GM12801 (cell line): ENCODE data around the gene CAPZB.

ENCODE experiments used
- TF ChIP-seq, protein P1 (sequence below): IDR thresholded peaks from one replicate; pipeline ENCODE4 v1.5.1; 2011; ENCODE audit warnings: control low read depth; ENCODE audit not compliant: insufficient read length; ENCODE audit errors: extremely low read depth

CAPZB gene

DNA sequence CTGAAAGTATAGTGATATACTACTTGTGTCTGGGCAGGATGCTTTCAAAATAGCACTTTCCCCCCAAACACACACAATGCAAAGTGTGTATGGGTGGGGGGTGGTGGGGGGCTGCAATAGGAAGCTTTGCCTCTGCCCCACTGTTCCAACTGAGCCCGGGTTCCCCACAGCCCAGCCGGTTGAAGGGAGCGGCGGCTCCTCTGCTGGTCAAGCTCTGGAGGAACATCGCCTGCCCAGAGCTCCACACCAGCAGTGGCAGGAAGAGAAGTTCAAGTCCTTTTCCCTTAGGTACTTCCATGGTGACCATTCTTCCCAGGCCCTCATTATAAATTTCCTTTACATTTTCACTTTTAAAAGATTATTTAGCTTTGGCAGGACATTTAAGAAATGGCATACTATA, 74.9 kb downstream of the CAPZB start:
- TF ChIP-seq, protein P1, sequence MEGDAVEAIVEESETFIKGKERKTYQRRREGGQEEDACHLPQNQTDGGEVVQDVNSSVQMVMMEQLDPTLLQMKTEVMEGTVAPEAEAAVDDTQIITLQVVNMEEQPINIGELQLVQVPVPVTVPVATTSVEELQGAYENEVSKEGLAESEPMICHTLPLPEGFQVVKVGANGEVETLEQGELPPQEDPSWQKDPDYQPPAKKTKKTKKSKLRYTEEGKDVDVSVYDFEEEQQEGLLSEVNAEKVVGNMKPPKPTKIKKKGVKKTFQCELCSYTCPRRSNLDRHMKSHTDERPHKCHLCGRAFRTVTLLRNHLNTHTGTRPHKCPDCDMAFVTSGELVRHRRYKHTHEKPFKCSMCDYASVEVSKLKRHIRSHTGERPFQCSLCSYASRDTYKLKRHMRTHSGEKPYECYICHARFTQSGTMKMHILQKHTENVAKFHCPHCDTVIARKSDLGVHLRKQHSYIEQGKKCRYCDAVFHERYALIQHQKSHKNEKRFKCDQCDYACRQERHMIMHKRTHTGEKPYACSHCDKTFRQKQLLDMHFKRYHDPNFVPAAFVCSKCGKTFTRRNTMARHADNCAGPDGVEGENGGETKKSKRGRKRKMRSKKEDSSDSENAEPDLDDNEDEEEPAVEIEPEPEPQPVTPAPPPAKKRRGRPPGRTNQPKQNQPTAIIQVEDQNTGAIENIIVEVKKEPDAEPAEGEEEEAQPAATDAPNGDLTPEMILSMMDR = no peak

DNA sequence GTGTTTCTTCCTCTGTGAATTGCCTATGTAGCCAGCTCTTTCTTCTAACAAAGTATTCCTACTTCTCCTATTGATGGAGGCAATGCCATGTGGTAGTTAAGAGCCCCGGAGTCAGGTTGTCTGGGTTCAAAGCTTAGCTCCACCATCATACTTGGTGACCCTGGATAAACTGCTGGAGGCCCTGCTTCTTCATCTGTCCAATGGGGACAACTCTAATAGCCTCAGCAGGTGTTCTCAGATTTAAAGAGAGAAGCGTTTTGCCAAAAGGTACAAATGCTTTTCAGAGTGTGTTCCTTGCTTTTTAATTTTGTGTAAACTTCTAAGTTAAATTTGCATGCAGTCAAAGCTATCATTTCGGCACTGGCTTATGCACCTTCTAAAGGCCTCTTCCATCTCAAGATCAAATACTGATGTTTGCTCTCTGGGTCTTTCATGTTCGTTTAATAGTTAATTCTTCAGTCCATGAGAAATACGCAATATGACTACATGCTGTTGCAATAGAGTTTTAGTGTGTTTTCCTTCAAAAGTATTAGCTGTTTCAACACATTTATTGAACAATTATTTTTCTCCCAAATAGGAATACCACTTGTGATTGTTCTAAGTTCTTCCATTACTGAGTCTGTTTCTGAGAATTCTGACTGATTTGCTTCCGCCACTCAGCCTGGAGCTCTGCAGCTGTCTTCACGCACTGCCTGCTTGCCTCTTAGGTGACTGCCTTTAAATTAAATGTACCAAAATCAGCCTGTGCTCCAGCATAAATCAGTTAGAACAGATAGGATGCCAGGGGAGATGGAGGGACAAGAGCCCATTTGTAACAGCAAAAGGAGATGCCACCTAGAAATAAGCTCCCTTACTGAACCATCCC, 75.6 kb downstream of the CAPZB start:
- TF ChIP-seq, protein P1 = no peak

DNA sequence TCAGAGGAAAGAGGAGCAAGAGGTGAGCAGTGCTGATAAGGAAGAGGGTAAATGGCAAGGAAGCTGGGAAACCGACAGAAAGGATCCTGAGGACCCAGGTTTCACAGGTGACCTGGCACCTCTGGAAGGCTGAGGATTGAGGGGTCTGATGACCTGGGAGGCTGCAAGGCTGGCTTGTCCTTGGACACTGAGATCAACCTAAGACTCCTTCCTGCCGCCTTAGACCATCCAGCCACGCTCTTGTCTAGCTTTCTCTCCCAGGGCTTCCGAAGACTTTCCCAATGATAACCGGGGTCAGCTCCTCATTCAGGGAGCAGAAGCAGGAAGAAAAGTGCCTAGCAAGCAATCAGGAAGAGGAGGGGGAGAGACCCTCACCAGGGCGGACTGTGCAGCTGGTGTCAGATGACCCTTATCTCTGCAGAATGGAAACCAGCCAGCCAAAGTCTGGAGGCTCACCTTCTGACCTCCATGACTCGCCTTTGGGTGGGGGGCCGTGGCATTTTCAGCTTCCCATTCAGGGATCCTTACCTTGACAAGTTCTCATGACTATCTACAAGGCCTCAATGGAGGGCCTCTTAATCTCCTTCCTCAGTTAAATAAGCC, 77.7 kb downstream of the CAPZB start:
- TF ChIP-seq, protein P1 = no peak

DNA sequence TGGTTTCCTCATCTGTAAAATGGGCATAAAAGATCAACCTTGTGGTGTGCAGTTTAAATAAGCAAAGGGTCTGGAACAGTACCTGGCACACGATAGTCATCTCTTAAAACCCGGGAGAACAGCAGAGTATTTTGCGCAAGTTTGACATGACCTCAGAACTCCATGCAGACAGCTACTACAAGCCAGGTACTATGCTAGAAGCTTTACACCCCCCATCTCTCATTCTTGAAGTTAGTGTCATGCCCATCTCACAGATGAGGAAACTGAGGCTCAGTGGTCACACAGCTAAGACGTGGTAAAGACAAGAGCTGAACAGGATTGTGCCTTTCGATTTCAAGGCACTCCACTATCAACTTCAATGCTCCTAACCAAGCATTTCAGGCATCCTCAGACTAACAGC, 78.7 kb downstream of the CAPZB start:
- TF ChIP-seq, protein P1 = no peak

DNA sequence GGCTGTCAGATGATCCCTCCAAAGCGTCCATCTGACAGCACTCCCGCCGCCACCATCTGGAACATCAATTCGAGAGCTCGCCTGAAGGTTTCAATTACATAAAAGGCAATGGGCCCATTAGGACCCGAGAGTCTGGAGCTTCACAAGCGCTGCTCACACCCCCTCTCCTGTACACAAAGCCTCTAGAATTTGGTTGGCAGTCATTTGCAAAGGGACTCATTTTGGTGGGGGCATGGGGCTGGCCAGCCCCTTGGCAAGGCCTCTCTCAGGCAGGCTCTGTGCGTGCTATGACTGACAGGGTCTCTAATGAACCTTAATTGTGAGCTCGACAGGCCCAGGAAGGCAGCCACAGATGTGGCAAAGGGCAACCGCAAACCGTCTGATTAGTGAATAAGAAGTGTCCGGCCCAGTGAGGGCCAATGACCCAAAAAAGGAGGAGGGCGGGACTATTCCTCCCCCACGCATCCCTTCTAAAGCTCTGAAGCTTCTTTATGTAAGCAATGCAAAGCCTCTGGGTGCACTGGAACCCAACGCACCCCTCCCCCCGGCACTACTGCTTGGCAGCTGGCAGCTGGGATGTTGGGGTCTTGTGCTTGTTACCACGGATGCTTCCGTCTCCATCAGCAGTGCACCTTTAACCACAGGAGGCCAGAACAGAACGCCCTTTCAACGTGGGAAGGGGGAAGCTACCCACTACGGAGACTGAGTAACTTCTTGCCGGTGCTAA, 79.4 kb downstream of the CAPZB start:
- TF ChIP-seq, protein P1 = no peak

DNA sequence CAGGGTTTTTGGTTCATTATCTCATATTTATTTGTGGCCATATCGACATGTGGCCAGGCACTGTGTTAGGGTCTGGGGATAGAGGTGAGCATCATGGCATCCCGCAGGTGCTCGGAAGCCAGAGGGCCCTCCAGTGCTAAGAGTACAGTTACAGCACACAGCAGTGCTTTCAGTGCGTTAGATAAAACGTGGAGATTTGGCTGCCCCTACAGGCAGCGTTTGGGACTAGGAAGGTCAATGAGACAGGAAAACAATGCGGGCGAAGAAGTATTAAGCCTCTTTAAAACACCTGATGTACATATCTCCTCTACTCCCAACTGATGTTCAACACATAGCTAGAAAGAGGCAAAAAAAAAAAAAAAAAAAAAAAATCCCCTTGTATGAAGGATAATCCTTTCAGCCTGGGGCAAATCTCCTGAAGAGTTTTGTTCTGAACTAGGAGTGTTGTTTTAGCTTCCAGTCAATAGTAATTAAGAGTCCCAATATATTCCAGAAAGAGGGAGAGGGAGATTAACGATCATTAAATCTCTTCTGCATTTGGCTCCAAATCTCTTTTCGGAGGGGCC, 80.1 kb downstream of the CAPZB start:
- TF ChIP-seq, protein P1 = no peak

DNA sequence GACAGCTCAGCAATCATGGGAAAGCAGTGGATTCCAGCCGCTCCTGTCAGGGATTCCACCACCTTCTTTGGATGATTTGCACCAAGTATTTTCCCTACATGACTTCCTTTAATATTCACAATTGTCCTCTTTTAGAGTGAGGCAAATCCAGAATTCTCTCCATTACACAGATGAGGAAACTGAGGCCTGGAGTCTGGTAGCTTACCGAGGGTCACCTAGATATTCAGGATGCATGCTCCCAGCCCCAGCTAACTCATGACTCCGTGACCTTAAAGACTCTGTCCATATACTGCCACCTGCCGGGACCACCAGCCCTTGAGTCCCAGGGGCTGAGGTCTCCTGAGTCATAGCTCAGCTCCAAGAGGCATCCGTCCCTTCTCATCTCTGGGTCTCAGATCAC, 80.6 kb downstream of the CAPZB start:
- TF ChIP-seq, protein P1 = no peak
